HG02798 (cell line): ENCODE data around the gene SCN5A.

Experiments used
- ATAC-seq: cut with Tn5 transposase; IDR thresholded peaks from one replicate; pipeline ENCODE4 v1.9.1; 2021; ENCODE audit warnings: mild to moderate bottlenecking; ENCODE audit not compliant: unreplicated experiment, poor library complexity

Gene SCN5A

GRCh38 chr3:38604246-38604645 lies 45.2 kb downstream of the SCN5A start:
- no peak for ATAC-seq

GRCh38 chr3:38603731-38604131 lies 45.8 kb downstream of the SCN5A start:
- ATAC-seq = no peak

- ATAC-seq = no peak
Measured at GRCh38 chr3:38602576-38603250, 46.8 kb downstream of the SCN5A start.

GRCh38 chr3:38601956-38602550 lies 47.4 kb downstream of the SCN5A start:
- ATAC-seq = no peak

GRCh38 chr3:38600551-38600950 lies 48.9 kb downstream of the SCN5A start:
- no peak for ATAC-seq

- ATAC-seq = no peak
Measured at GRCh38 chr3:38599886-38600285, 49.6 kb downstream of the SCN5A start.

- no peak for ATAC-seq
Measured at GRCh38 chr3:38598791-38599190, 50.7 kb downstream of the SCN5A start.

GRCh38 chr3:38597502-38598060 lies 51.9 kb downstream of the SCN5A start:
- ATAC-seq = no peak

GRCh38 chr3:38595393-38595792 lies 54.1 kb downstream of the SCN5A start:
- no peak for ATAC-seq

GRCh38 chr3:38590521-38590920 lies 59.0 kb downstream of the SCN5A start:
- ATAC-seq = no peak

- ATAC-seq = no peak
Measured at GRCh38 chr3:38588995-38589937, 60.2 kb downstream of the SCN5A start.

GRCh38 chr3:38588371-38588971 lies 61.0 kb downstream of the SCN5A start:
- ATAC-seq = no peak

- ATAC-seq = no peak
Measured at GRCh38 chr3:38587548-38588131, 61.8 kb downstream of the SCN5A start.

- no peak for ATAC-seq
Measured at GRCh38 chr3:38586546-38587520, 62.7 kb downstream of the SCN5A start.

- no peak for ATAC-seq
Measured at GRCh38 chr3:38585791-38586420, 63.6 kb downstream of the SCN5A start.

- ATAC-seq = no peak
Measured at GRCh38 chr3:38583688-38584087, 65.8 kb downstream of the SCN5A start.

GRCh38 chr3:38582941-38583645 lies 66.4 kb downstream of the SCN5A start:
- no peak for ATAC-seq

- ATAC-seq = no peak
Measured at GRCh38 chr3:38582316-38582715, 67.2 kb downstream of the SCN5A start.
